SK-N-SH treated with all-trans-retinoic acid at 6 μM for 48 hours (cell line): Measurements from ENCODE around the gene KCNMA1.

Experiments used
- ARNTL ChIP-seq: fragments of 450-650 bp; formaldehyde crosslinking; IDR thresholded peaks from 2 replicates; pipeline ENCODE4 v1.5.0; 2020; ENCODE audit warnings: low read depth, mild to moderate bottlenecking, moderate library complexity, borderline replicate concordance
- CREB5 ChIP-seq: fragments of 250-450 bp; sonication (Bioruptor Pico); IDR thresholded peaks from 2 replicates; pipeline ENCODE4 v1.5.1; 2020; ENCODE audit warnings: low read depth, mild to moderate bottlenecking, moderate library complexity
- CSRNP3 ChIP-seq: fragments of 250-450 bp; sonication (Bioruptor Pico); IDR thresholded peaks from 2 replicates; pipeline ENCODE4 v1.5.1; 2021; ENCODE audit warnings: mild to moderate bottlenecking, moderate library complexity
- ESRRG ChIP-seq: fragments of 250-450 bp; sonication (Bioruptor Pico); IDR thresholded peaks from 2 replicates; pipeline ENCODE4 v1.6.1; 2021; ENCODE audit warnings: mild to moderate bottlenecking
- PATZ1 ChIP-seq: fragments of 250-450 bp; sonication (Bioruptor Pico); IDR thresholded peaks from 2 replicates; pipeline ENCODE4 v1.8.0; 2020; ENCODE audit warnings: mild to moderate bottlenecking, moderate library complexity, borderline replicate concordance
- ZFP30 ChIP-seq: fragments of 450-650 bp; formaldehyde crosslinking; IDR thresholded peaks from 2 replicates; pipeline ENCODE4 v1.5.0; 2022; ENCODE audit warnings: mild to moderate bottlenecking, moderate library complexity

- TF ChIP-seq ESRRG (CRISPR knock-in tag) (no peak), CSRNP3 (CRISPR knock-in tag) (no peak), ZFP30 (CRISPR knock-in tag) (no peak), ARNTL (CRISPR knock-in tag) (no peak), CREB5 (no peak), PATZ1 (CRISPR knock-in tag) (no peak; the same call in 1 of the 2 replicates)
Measured at GRCh38 chr10:77111611-77112550, 525.7 kb downstream of the KCNMA1 start.
